IMR-90 (cell line): ENCODE data around the gene TBX1. TPM values are rescaled to one million over a fixed set of nuclear protein-coding genes. Genes with fewer than 3 reads are reported as not detected.

Experiments used
- ATAC-seq: fragments of 200-7000 bp; cut with Tn5 transposase; 2 replicates; pipeline ENCODE4 v1.9.1; 2020; ENCODE audit warnings: low read depth, mild to moderate bottlenecking, moderate library complexity
- BruUV-seq: library from RNA; stranded (reverse); fragments of 400-500 nt; replicated peaks from 2 replicates; lab custom pipeline; 2021; lab: Mats Ljungman, UMichigan
- CTCF ChIA-PET: fragments of 300-600 bp; formaldehyde crosslinking; extraction: SDS; loops from one replicate; lab custom pipeline; 2021; ENCODE audit warnings: antibody characterized with exemption; lab: Yijun Ruan, JAX
- POLR2A ChIA-PET: fragments of 300-600 bp; sonication (Branson Sonifier 250); formaldehyde crosslinking; loops from one replicate; lab custom pipeline; 2022; ENCODE audit warnings: antibody characterized with exemption; ENCODE audit not compliant: unreplicated experiment; lab: Charles Lee
- DNase-seq: peaks from one replicate; pipeline ENCODE4 v3.0.0; 2013
- H2AFZ ChIP-seq: replicated peaks from 2 replicates; pipeline ENCODE3; 2013; ENCODE audit warnings: low read length, mild to moderate bottlenecking; ENCODE audit not compliant: poor library complexity
- H2AK5ac ChIP-seq: 2 replicates; pipeline ENCODE4 v1.6.1; 2013; ENCODE audit warnings: low read depth, low read length, inconsistent platforms
- H2AK9ac ChIP-seq: replicated peaks from 2 replicates; pipeline ENCODE3; 2013; ENCODE audit warnings: mild to moderate bottlenecking, low read depth, low read length, moderate library complexity; ENCODE audit not compliant: poor library complexity
- H2BK120ac ChIP-seq: 2 replicates; pipeline ENCODE4 v1.6.1; 2013; ENCODE audit warnings: low read depth, low read length, inconsistent platforms
- H2BK15ac ChIP-seq: 3 replicates; pipeline ENCODE4 v1.6.1; 2013; ENCODE audit warnings: low read depth, low read length, inconsistent platforms
- H2BK20ac ChIP-seq: 2 replicates; pipeline ENCODE4 v1.6.1; 2013; ENCODE audit warnings: low read depth, mild to moderate bottlenecking, inconsistent platforms, low read length, moderate library complexity
- H2BK5ac ChIP-seq: 2 replicates; pipeline ENCODE4 v1.6.1; 2013; ENCODE audit warnings: mild to moderate bottlenecking, low read depth, low read length, inconsistent platforms; ENCODE audit not compliant: poor library complexity, severe bottlenecking
- H3K14ac ChIP-seq: replicated peaks from 2 replicates; pipeline ENCODE4 v1.6.1; 2013; ENCODE audit warnings: low read depth, low read length, inconsistent platforms
- H3K18ac ChIP-seq: 2 replicates; pipeline ENCODE4 v1.6.1; 2013; ENCODE audit warnings: low read depth, low read length, control low read depth
- H3K23ac ChIP-seq: 2 replicates; pipeline ENCODE4 v1.6.1; 2013; ENCODE audit warnings: low read depth, low read length, inconsistent platforms
- H3K27ac ChIP-seq: 2 replicates; pipeline ENCODE4 v1.5.1; 2013; ENCODE audit warnings: mild to moderate bottlenecking, control low read depth, low read length; ENCODE audit not compliant: insufficient read depth
- H3K27me3 ChIP-seq: 2 replicates; pipeline ENCODE4 v1.6.1; 2013; ENCODE audit warnings: low read length; ENCODE audit not compliant: control insufficient read depth, insufficient read depth
- H3K36me3 ChIP-seq: 2 replicates; pipeline ENCODE4 v1.6.1; 2013; ENCODE audit warnings: low read length, mixed read lengths; ENCODE audit not compliant: control insufficient read depth, insufficient read depth
- H3K4ac ChIP-seq: 2 replicates; pipeline ENCODE4 v1.6.1; 2013; ENCODE audit warnings: low read depth, low read length, inconsistent platforms
- H3K4me1 ChIP-seq: 2 replicates; pipeline ENCODE4 v1.6.1; 2013; ENCODE audit warnings: low read length, mixed read lengths; ENCODE audit not compliant: control insufficient read depth, insufficient read depth
- H3K4me2 ChIP-seq: 2 replicates; pipeline ENCODE4 v1.6.1; 2013; ENCODE audit warnings: low read depth, mild to moderate bottlenecking, control low read depth, low read length, moderate library complexity
- H3K4me3 ChIP-seq: 2 replicates; pipeline ENCODE4 v1.5.1; 2013; ENCODE audit warnings: low read depth, mild to moderate bottlenecking, control low read depth, low read length, moderate library complexity; ENCODE audit not compliant: insufficient read depth
- H3K56ac ChIP-seq: 2 replicates; pipeline ENCODE4 v1.6.1; 2013; ENCODE audit warnings: low read length, inconsistent platforms; ENCODE audit not compliant: insufficient read depth; ENCODE audit errors: extremely low read depth
- H3K79me1 ChIP-seq, 2 experiments: 2 replicates each; pipeline ENCODE4 v1.6.1; 2013; ENCODE audit warnings: low read length in 2 of 2, inconsistent platforms in 1 of 2, low read depth in 1 of 2
- H3K9ac ChIP-seq: 2 replicates; pipeline ENCODE4 v1.6.1; 2013; ENCODE audit warnings: low read depth, low read length, control low read depth
- H3K9me1 ChIP-seq: 2 replicates; pipeline ENCODE4 v1.6.1; 2013; ENCODE audit warnings: low read length, inconsistent platforms; ENCODE audit not compliant: insufficient read depth
- H3K9me3 ChIP-seq: 2 replicates; pipeline ENCODE4 v1.6.1; 2013; ENCODE audit warnings: low read length; ENCODE audit not compliant: control insufficient read depth, insufficient read depth
- H4K20me1 ChIP-seq: 2 replicates; pipeline ENCODE4 v1.6.1; 2013; ENCODE audit warnings: low read length, inconsistent platforms; ENCODE audit not compliant: insufficient read depth
- H4K5ac ChIP-seq: 2 replicates; pipeline ENCODE4 v1.6.1; 2013; ENCODE audit warnings: mild to moderate bottlenecking, low read depth, low read length, control low read depth
- H4K8ac ChIP-seq, 2 experiments: 2 replicates each; pipeline ENCODE4 v1.6.1; 2013; ENCODE audit warnings: low read depth in 2 of 2, low read length in 2 of 2, control low read depth in 1 of 2, inconsistent platforms in 1 of 2
- H4K91ac ChIP-seq: 2 replicates; pipeline ENCODE4 v1.6.1; 2013; ENCODE audit warnings: low read depth, low read length, inconsistent platforms; ENCODE audit not compliant: insufficient read depth
- BHLHE40 ChIP-seq: fragments of 150-350 bp; IDR thresholded peaks from 2 replicates; pipeline ENCODE4 v1.6.1; 2016; ENCODE audit warnings: mild to moderate bottlenecking, low read depth, low read length
- CEBPB ChIP-seq: IDR thresholded peaks from 2 replicates; pipeline ENCODE4 v1.6.1; 2012; ENCODE audit warnings: low read depth, low read length, improper control_type of control experiment
- MAFK ChIP-seq: IDR thresholded peaks from 2 replicates; pipeline ENCODE4 v1.6.1; 2012; ENCODE audit warnings: low read depth, low read length, improper control_type of control experiment
- NFE2L2 ChIP-seq: fragments of 150-350 bp; IDR thresholded peaks from 2 replicates; pipeline ENCODE4 v1.6.1; 2016; ENCODE audit warnings: low read depth, mild to moderate bottlenecking, low read length
- POLR2A ChIP-seq: IDR thresholded peaks from 2 replicates; pipeline ENCODE4 v1.6.1; 2012; ENCODE audit warnings: mild to moderate bottlenecking, low read depth, low read length
- RFX5 ChIP-seq: IDR thresholded peaks from 2 replicates; pipeline ENCODE4 v1.8.0; 2012; ENCODE audit warnings: low read depth, mild to moderate bottlenecking, low read length, moderate library complexity
- WGBS, 2 experiments: methylation state at CpG; one replicate each; pipeline versions ENCODE4 v1.1.5 to v1.1.7; 2013; ENCODE audit warnings: missing lambda C conversion rate in 2 of 2; ENCODE audit not compliant: insufficient read length in 1 of 2; ENCODE audit errors: extremely low coverage in 2 of 2; 5-methylcytosine and 5-hydroxymethylcytosine counted together
- dilution Hi-C: fragments of 300-500 bp; cut with HindIII; formaldehyde crosslinking; loops from one replicate; pipeline ENCODE4 v1.14.3; 2018; ENCODE audit warnings: low sequenced_read_pairs; ENCODE audit not compliant: unreplicated experiment
- in situ Hi-C: fragments of 300-500 bp; cut with MboI; formaldehyde crosslinking; loops from 3 replicates; pipeline ENCODE4 v1.14.3; 2019; ENCODE audit warnings: low sequenced_read_pairs, inconsistent platforms, mixed read lengths
- intact Hi-C: fragments of 100-400 bp; cut with micrococcal nuclease; formaldehyde crosslinking; loops from 2 replicates; pipeline ENCODE4 v1.10.0; 2022
- polyA plus RNA-seq, 3 experiments: library from polyadenylated mRNA; depleted of rRNA; stranded (reverse); fragments of >200 nt; gene quantifications; 2 replicates each; pipeline ENCODE4 v1.2.3, GENCODE V29; 2012; ENCODE audit warnings: low replicate concordance in 1 of 3
- total RNA-seq: library from RNA; depleted of rRNA; stranded (reverse); fragments of >200 nt; gene quantifications from 2 replicates; pipeline ENCODE4 v1.2.3, GENCODE V29; 2012

The TBX1 gene
- total and polyA plus RNA-seq, 2 of the 4 experiments (the other 2 are of a cell fraction) = 0.03 TPM; not detected in 1

- WGBS, 2 experiments = 6% methylated on average over 12 of the region's 26 CpGs; no CpG with 5 or more reads in 1 of the 2 experiments
- no peaks in the 10 kb centered on the region for H3K36me3 ChIP-seq
- in situ Hi-C loops (no loop called here), dilution Hi-C loops (no loop called here), intact Hi-C loops (no loop called here)
- H4K8ac ChIP-seq = no peak overlapping the region
- no peak overlapping the region for H2AFZ ChIP-seq
- no peak overlapping the region for H2BK5ac ChIP-seq
- H3K56ac ChIP-seq = no peak overlapping the region
- CTCF ChIA-PET = interaction anchor here (1.0 kb wide), 1 partner anchor 25 kb away, joined by 3 read pairs; no protein-coding TSS in a partner anchor
- no TSS peak for BruUV-seq
- H2BK20ac ChIP-seq = no peak overlapping the region
- no peaks in the 10 kb centered on the region for H3K9me3 ChIP-seq
- no peak overlapping the region for H3K4me2 ChIP-seq
- ATAC-seq (no peak), DNase-seq (no peak)
- H3K79me1 ChIP-seq = no peaks in the 10 kb centered on the region
- no peak overlapping the region for H4K91ac ChIP-seq
- H4K5ac ChIP-seq = no peak overlapping the region
- no peak overlapping the region for H2BK15ac ChIP-seq
- POLR2A ChIA-PET = no interaction called here
- no peak overlapping the region for H3K27ac ChIP-seq
- H3K4me3 ChIP-seq = no peak overlapping the region
- peaks cover 6% of the 10 kb centered on the region; the same call in 1 of the 2 replicates for H4K20me1 ChIP-seq
- H2AK9ac ChIP-seq = no peak overlapping the region
- no peak overlapping the region for H3K23ac ChIP-seq
- peaks cover 10% of the 10 kb centered on the region for H3K4me1 ChIP-seq
- no peak overlapping the region for H3K18ac ChIP-seq
- H3K14ac ChIP-seq = no peak overlapping the region
- no peak overlapping the region for H2AK5ac ChIP-seq
- no peak overlapping the region for H3K4ac ChIP-seq
- peaks cover 5% of the 10 kb centered on the region for H3K9me1 ChIP-seq
- H2BK120ac ChIP-seq = no peak overlapping the region
- peaks cover 83% of the 10 kb centered on the region for H3K27me3 ChIP-seq
- TF ChIP-seq POLR2A (no peak), NFE2L2 (no peak), CEBPB (no peak), RFX5 (no peak), BHLHE40 (no peak), MAFK (no peak)
- no peak overlapping the region for H3K9ac ChIP-seq
These were observed 4.8 kb upstream of the TBX1 start for GRCh38 chr22:19755722-19756287.
